Measurements from ENCODE around the gene ZFAND5. TPM values are rescaled to one million over a fixed set of nuclear protein-coding genes. Genes with fewer than 3 reads are reported as not detected.
A peak's percentile ranks its signal among the peaks of the same experiment; 100 is the strongest.

ZFAND5 gene
- total and polyA plus RNA-seq, 2 of the 13 experiments (the other 11 are each of a cell fraction or from before 2014, with no cell fraction given), result 53.4 to 60.2 TPM

DNA sequence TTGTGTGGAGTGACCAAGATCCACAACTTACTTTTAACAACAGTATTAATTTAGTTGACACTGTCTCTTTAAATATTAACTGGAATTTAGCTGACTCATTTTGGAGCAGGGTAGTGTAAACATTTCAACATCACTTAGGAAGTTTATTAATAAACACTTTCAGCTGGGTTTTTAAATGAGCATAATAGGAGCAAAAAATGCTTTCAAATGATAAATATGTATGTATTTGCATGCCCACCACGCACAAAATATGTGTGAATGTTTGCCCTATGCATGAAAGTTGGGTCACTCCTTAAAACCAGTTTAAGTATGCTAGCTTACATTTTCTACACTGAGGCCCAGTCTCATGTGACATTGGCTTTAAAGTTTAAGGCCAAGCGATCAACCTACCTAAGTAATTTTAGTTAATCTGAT, 2.9 kb downstream of the ZFAND5 start (continued):
- TF ChIP-seq, protein P1, sequence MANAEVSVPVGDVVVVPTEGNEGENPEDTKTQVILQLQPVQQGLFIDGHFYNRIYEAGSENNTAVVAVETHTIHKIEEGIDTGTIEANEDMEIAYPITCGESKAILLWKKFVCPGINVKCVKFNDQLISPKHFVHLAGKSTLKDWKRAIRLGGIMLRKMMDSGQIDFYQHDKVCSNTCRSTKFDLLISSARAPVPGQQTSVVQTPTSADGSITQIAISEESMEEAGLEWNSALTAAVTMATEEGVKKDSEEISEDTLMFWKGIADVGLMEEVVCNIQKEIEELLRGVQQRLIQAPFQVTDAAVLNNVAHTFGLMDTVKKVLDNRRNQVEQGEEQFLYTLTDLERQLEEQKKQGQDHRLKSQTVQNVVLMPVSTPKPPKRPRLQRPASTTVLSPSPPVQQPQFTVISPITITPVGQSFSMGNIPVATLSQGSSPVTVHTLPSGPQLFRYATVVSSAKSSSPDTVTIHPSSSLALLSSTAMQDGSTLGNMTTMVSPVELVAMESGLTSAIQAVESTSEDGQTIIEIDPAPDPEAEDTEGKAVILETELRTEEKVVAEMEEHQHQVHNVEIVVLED (CRISPR knock-in tag; IDR thresholded peaks at IDR 0.05; ENCODE audit: borderline replicate concordance), result no peak
- TF ChIP-seq ZNF709 (CRISPR knock-in tag; IDR thresholded peaks at IDR 0.05), result no peak
- TF ChIP-seq ZNF615 (CRISPR knock-in tag; IDR thresholded peaks at IDR 0.05; ENCODE audit: borderline replicate concordance), result no peak
- no peak for TF ChIP-seq SP4 (CRISPR knock-in tag; IDR thresholded peaks at IDR 0.05)
- TF ChIP-seq TFAP4 (IDR thresholded peaks at IDR 0.05; ENCODE audit: borderline replicate concordance, low read depth), result peak; percentile 49; the same call in 1 of the 2 replicates
- TF ChIP-seq MIER3 (CRISPR knock-in tag; IDR thresholded peaks at IDR 0.05; ENCODE audit: borderline replicate concordance), result no peak
- TF ChIP-seq CREM (IDR thresholded peaks at IDR 0.05), result 0 out of 2 replicates have a peak, but pooled peaks have one; percentile 23
- TF ChIP-seq CREM (CRISPR knock-in tag; IDR thresholded peaks at IDR 0.05), result no peak
- TF ChIP-seq MIXL1 (CRISPR knock-in tag; IDR thresholded peaks at IDR 0.05), result 0 out of 2 replicates have a peak, but pooled peaks have one; percentile 18
- TF ChIP-seq TEF (CRISPR knock-in tag; IDR thresholded peaks at IDR 0.05), result no peak
- TF ChIP-seq, protein P2, sequence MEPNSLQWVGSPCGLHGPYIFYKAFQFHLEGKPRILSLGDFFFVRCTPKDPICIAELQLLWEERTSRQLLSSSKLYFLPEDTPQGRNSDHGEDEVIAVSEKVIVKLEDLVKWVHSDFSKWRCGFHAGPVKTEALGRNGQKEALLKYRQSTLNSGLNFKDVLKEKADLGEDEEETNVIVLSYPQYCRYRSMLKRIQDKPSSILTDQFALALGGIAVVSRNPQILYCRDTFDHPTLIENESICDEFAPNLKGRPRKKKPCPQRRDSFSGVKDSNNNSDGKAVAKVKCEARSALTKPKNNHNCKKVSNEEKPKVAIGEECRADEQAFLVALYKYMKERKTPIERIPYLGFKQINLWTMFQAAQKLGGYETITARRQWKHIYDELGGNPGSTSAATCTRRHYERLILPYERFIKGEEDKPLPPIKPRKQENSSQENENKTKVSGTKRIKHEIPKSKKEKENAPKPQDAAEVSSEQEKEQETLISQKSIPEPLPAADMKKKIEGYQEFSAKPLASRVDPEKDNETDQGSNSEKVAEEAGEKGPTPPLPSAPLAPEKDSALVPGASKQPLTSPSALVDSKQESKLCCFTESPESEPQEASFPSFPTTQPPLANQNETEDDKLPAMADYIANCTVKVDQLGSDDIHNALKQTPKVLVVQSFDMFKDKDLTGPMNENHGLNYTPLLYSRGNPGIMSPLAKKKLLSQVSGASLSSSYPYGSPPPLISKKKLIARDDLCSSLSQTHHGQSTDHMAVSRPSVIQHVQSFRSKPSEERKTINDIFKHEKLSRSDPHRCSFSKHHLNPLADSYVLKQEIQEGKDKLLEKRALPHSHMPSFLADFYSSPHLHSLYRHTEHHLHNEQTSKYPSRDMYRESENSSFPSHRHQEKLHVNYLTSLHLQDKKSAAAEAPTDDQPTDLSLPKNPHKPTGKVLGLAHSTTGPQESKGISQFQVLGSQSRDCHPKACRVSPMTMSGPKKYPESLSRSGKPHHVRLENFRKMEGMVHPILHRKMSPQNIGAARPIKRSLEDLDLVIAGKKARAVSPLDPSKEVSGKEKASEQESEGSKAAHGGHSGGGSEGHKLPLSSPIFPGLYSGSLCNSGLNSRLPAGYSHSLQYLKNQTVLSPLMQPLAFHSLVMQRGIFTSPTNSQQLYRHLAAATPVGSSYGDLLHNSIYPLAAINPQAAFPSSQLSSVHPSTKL (CRISPR knock-in tag; IDR thresholded peaks at IDR 0.05), result peak; percentile 56
- TF ChIP-seq LCORL (IDR thresholded peaks at IDR 0.05), result no peak
- 0 out of 2 replicates have a peak, but pooled peaks have one; percentile 6 for TF ChIP-seq LCORL (CRISPR knock-in tag; IDR thresholded peaks at IDR 0.05)
- no peak for TF ChIP-seq SIN3B (IDR thresholded peaks at IDR 0.05; ENCODE audit: low read length)
- TF ChIP-seq, protein P3, sequence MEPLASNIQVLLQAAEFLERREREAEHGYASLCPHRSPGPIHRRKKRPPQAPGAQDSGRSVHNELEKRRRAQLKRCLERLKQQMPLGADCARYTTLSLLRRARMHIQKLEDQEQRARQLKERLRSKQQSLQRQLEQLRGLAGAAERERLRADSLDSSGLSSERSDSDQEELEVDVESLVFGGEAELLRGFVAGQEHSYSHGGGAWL (CRISPR knock-in tag; IDR thresholded peaks at IDR 0.05), result no peak
- TF ChIP-seq IRF9 (CRISPR knock-in tag; IDR thresholded peaks at IDR 0.05; ENCODE audit: borderline replicate concordance), result no peak
- TF ChIP-seq TMF1 (CRISPR knock-in tag; IDR thresholded peaks at IDR 0.05; ENCODE audit: low read depth), result no peak
- TF ChIP-seq AGO2 (optimal IDR thresholded peaks at IDR 0.05; ENCODE audit: low read depth, low read length), result no peak
- peak; percentile 26; the same call in 1 of the 2 replicates for TF ChIP-seq SOX5 (CRISPR knock-in tag; IDR thresholded peaks at IDR 0.05; ENCODE audit: borderline replicate concordance)
- TF ChIP-seq MATR3 (CRISPR knock-in tag; IDR thresholded peaks at IDR 0.05), result no peak

Measured in HepG2 (cell line).